Central memory CD8-positive, alpha-beta T cell (primary cell): ENCODE measurements around the gene EP400.

ENCODE experiments used
- ATAC-seq: fragments of 150-1000 bp; cut with Tn5 transposase; replicated peaks from 2 replicates; pipeline ENCODE4 v1.10.0; 2022; ENCODE audit warnings: mild to moderate bottlenecking, moderate FRiP score, moderate number of reproducible peaks; ENCODE audit not compliant: poor library complexity, severe bottlenecking; ENCODE audit errors: extremely low read depth
- DNase-seq, 2 donors: peaks; one replicate each; pipeline ENCODE4 v3.0.0; 2021; ENCODE audit warnings: low spot score in 2 of 2
- H3K27ac Mint-ChIP-seq: one replicate; pipeline ENCODE4 v1.8.0; 2022; ENCODE audit warnings: low read depth, mild to moderate bottlenecking, moderate library complexity, mixed read lengths
- H3K27me3 Mint-ChIP-seq: one replicate; pipeline ENCODE4 v1.8.0; 2022; ENCODE audit warnings: mixed read lengths
- H3K36me3 Mint-ChIP-seq: one replicate; pipeline ENCODE4 v1.8.0; 2022; ENCODE audit warnings: mild to moderate bottlenecking, moderate library complexity, mixed read lengths; ENCODE audit not compliant: insufficient read depth
- H3K4me1 Mint-ChIP-seq: one replicate; pipeline ENCODE4 v1.8.0; 2022; ENCODE audit warnings: mixed read lengths
- H3K4me3 Mint-ChIP-seq: one replicate; pipeline ENCODE4 v1.8.0; 2022; ENCODE audit warnings: mild to moderate bottlenecking, moderate library complexity, mixed read lengths
- H3K9me3 Mint-ChIP-seq: one replicate; pipeline ENCODE4 v1.8.0; 2022; ENCODE audit warnings: mixed read lengths

EP400 gene

DNA sequence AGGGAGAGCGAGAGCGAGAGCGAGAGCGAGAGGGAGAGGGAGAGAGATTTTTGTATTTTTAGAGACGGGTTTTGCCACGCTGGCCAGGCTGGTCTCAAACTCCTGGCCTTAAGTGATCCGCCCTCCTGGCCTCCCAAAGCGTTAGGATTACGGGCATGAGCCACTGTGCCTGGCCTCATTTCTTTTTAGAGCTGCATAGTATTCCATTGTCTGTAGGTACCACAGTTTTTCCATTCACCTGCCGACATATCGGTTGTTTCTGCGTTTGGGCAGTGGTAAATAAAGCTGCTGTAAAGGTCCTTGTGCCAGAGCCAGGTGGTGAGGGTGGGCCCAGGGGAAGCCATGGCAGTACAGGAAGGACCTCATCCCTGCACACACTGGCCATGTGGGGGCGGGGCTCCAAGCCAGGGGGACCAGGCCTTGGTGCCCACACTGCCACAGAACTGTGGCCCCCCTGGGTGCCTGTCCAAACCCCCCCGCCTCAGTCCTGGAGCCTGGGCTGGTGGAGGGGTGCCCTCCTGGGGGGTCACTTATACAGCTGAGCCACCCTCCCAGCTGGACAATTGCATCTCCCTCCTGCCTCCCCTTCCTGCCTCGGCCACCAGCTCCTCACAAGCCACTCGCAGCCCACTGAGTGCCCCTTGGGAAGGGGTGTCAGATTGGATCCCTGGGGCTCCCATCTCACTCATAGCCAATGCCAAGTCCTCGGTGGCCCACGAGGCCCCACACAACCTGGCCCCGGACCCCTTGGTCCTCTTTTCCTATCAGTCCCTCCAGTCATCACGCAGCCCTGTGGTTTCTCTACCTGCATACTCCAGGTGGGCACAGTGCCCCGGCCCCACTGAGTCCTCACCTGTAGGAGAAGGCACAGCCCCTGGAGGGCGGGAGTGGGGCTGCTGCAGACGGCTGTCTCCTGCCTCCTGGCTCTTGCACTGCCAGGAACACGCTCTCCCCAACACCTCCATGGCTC is 22.3 kb upstream of the EP400 start:
- peaks cover 18% of the 10 kb centered on the region for H3K36me3 Mint-ChIP-seq
- no peaks in the 10 kb centered on the region for H3K9me3 Mint-ChIP-seq
- no peak for ATAC-seq

DNA sequence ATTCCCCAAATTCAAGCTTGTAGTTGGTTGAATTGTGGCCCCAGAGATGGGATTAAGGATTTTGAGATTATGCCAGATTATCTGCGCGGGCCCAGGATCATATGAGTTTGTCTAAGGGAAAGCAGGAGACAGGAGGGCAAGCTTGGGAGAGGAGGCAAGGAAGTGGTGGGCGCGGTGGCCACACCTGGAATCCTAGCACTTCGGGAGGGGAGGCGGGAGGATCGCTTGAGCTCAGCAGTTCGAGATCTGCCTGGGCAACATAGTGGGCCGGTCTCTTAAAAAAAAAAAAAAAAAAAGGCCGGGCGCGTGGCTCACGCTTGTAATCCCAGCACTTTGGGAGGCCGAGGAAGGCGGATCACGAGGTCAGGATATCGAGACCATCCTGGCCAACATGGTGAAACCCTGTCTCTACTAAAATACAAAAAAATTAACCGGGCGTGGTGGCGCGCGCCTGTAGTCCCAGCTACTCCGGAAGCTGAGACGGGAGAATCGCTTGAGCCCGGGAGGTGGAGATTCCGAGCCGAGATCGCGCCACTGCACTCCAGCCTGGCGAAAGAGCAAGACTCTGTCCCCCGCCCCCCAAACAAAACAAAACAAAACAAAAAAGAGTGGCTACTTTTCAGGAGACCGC is 21.5 kb upstream of the EP400 start:
- Mint-ChIP-seq H3K27ac (peak overlapping the region; percentile 91), H3K27me3 (no peaks in the 10 kb centered on the region), H3K4me1 (peaks cover 19% of the 10 kb centered on the region), H3K4me3 (peak overlapping the region; percentile 97), H3K9me3 (no peaks in the 10 kb centered on the region), H3K36me3 (peaks cover 23% of the 10 kb centered on the region)
- DNase-seq = no peak
- ATAC-seq = peak; percentile 10

More for the DNA sequence above, 22.3 kb upstream of the EP400 start:
- Mint-ChIP-seq H3K4me3 (peak overlapping the region; percentile 97), H3K4me1 (peaks cover 19% of the 10 kb centered on the region), H3K27ac (no peak overlapping the region), H3K27me3 (no peaks in the 10 kb centered on the region)
- DNase-seq = no peak

DNA sequence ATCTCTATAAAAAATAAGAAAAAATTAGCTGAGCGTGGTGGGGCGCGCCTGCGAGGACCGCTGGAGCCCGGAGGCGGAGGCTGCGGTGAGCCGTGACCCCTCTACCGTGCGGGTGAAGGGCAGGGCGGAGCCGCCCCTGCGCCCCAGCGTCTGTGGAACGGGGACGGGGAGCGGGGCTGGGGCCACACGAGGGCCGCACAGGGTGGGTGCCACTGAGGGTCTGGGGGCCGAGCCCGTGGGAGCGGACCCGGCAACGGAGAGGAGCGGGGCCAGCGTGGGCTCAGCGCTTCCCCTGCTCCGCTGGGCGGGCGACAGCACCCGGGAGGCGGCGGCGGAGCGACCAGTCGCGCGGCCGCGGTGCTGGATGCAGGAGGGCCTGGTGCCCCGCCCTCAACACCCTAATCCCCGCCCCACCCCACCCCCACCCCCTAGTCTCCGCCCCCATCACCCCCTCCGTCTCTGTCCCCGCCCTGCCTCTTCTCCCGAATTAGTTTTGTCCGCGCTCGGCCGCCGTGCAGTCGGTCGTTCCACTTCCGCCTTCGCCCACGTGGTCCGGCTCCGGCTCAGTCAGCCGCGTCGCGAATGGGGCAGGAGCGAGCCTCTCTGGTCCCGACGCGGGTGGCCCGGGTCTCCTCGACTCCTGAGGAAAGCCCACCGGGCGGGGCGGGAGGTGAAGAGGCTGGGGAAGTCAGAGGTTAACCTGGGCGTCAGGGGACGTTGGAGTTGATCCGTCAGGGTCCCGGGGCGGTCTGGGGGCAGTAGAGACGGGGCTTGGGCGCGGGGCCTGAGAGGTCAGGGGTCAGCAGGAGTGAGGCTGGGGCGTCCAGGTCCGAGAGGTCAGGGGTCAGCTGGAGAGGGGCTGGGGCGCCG is 20.8 kb upstream of the EP400 start, which contains the start of gene PUS1:
Gene PUS1 (plus strand): TSS at position 566 of the 870 bp plus-strand sequence. CDS start 447 bp downstream, outside the sequence.
- ATAC-seq = peak; percentile 81
- Mint-ChIP-seq H3K27ac (peak within 1 kb of the TSS; percentile 91), H3K27me3 (no peaks in the 10 kb centered on the region)

DNA sequence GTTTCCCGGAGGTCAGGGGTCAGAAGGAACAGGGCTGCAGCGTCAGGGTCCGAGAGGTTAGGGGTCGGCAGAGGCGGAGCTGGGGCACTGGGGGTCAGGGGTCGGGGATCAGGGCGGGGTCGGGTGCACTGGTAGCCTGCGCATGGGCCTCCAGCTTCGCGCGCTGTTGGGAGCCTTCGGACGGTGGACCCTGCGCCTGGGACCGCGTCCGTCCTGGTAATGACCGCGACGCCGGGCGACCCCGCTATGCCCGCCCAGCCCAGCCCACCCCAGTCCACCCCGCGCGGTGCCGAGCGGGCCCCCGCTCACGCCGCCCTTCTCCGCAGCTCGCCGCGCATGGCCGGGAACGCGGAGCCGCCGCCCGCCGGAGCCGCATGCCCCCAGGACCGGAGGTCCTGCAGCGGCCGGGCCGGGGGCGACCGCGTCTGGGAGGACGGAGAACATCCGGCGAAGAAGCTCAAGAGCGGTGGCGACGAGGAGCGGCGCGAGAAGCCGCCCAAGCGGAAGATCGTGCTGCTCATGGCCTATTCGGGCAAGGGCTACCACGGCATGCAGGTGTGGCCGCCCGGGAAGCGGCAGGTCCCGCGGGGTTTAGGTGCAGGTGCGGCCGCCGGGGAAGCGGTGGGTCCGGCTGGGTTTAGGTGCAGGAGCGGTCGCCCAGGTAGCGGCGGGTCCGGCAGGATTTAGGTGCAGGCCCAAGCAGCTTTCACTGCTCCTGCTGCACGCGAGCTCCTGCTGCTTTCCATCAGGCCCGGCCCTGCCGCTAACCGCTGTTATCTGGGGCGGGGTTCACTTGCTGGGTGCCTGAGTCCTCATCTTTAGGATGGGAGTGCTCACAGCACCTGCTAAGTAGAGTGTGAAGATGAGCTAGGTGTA is 19.9 kb upstream of the EP400 start:
- H3K9me3 Mint-ChIP-seq = no peaks in the 10 kb centered on the region
- peak overlapping the region; percentile 97 for H3K4me3 Mint-ChIP-seq
- peak; percentile 7 for ATAC-seq
- peaks cover 19% of the 10 kb centered on the region for H3K4me1 Mint-ChIP-seq
- H3K27ac Mint-ChIP-seq = peak overlapping the region; percentile 91
- H3K36me3 Mint-ChIP-seq = peaks cover 30% of the 10 kb centered on the region
- no peak for DNase-seq
- H3K27me3 Mint-ChIP-seq = no peaks in the 10 kb centered on the region

More for the DNA sequence above, 20.8 kb upstream of the EP400 start, which contains the start of gene PUS1:
- H3K4me3 Mint-ChIP-seq = peak within 1 kb of the TSS; percentile 97
- DNase-seq = peak; percentile 79 to 90
- H3K36me3 Mint-ChIP-seq = peaks cover 26% of the 10 kb centered on the region
- H3K9me3 Mint-ChIP-seq = no peaks in the 10 kb centered on the region
- peaks cover 19% of the 10 kb centered on the region for H3K4me1 Mint-ChIP-seq

DNA sequence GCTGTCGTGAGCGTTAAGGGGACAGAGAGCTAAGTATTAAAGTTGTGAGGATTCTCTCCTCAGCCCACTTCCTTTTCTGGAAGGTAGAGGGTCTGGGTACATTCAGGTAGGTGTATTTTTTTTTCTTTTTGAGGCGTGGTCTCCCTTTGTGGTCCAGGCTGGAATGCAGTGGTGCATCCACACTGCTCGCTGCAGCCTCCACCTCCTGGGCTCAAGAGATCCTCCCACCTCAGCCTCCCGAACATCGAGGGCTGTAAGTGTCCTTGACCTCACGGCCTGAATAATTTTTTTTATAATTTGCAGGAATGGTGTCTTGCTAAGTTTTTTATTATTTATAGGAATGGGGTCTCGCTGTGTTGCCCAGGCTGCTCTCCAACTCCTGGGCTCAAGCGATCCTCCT is 19.2 kb upstream of the EP400 start:
- Mint-ChIP-seq H3K27ac (no peak overlapping the region), H3K4me1 (peaks cover 19% of the 10 kb centered on the region), H3K9me3 (no peaks in the 10 kb centered on the region), H3K27me3 (no peaks in the 10 kb centered on the region), H3K4me3 (peak overlapping the region; percentile 97), H3K36me3 (peaks cover 31% of the 10 kb centered on the region)
- DNase-seq (no peak), ATAC-seq (no peak)

DNA sequence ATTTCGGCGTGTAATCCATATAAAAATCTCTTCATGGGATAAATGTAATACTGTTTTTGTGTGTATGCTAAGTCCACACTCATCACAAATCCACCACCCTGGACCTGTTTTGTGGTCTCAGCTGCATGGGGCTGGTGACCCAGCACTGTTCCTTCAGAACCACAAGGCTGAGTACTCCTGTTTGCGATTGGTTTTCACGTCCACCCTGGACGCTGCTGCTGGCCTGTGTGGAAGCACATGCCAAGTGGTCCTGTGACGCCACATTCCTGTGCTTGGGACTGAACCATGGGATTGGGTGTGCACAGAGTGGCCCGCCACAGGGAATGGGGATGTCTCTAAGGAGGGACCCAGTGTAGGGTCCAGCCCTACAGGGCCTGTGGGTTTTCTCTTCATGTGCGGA is 16.4 kb upstream of the EP400 start:
- ATAC-seq = no peak
- Mint-ChIP-seq H3K27ac (no peak overlapping the region), H3K4me3 (no peak overlapping the region), H3K27me3 (no peaks in the 10 kb centered on the region), H3K36me3 (peaks cover 41% of the 10 kb centered on the region), H3K9me3 (no peaks in the 10 kb centered on the region), H3K4me1 (peaks cover 12% of the 10 kb centered on the region)
- no peak for DNase-seq

DNA sequence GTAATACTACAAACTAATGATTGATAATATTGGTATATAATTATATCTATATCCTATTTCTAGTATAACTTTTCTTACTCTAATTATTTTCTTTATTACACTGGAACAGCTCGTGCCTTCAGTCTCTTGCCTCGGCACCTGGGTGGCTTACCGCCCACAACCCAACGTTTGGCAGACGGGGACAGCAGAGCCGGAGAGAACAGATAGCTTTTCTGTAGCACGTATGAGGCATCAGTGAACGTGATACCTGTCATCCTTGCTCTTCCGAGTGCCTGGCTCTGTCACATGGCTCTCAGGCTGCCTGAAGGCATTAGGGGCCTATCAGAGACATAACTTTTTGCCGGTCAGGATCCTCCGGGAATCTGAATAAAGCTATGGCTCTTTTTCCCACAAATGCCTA is 15.2 kb upstream of the EP400 start:
- Mint-ChIP-seq H3K36me3 (peaks cover 36% of the 10 kb centered on the region), H3K4me1 (peaks cover 7% of the 10 kb centered on the region), H3K27me3 (no peaks in the 10 kb centered on the region), H3K4me3 (no peak overlapping the region), H3K9me3 (no peaks in the 10 kb centered on the region), H3K27ac (no peak overlapping the region)
- DNase-seq = no peak
- no peak for ATAC-seq

DNA sequence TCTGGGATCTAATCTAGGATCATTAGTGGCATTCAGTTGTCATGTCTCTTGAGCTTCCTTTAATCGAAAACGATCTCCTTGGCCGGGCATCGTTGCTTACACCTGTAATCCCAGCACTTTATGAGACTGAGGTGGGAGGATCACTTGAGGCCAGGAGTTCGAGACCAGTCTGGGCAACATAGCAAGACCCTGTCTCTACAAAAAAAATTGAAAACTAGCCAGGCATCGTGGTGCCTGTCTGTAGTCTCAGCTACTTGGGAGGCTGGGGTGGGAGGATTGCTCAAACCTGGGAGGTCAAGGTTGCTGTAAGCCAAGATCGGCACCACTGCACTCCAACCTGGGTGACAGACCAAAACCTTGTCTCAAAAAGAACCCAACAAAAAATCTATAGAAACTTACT is 11.7 kb upstream of the EP400 start:
- Mint-ChIP-seq H3K36me3 (peaks cover 27% of the 10 kb centered on the region), H3K4me1 (no peaks in the 10 kb centered on the region), H3K4me3 (no peak overlapping the region), H3K27ac (no peak overlapping the region), H3K27me3 (no peaks in the 10 kb centered on the region), H3K9me3 (no peaks in the 10 kb centered on the region)
- ATAC-seq (no peak), DNase-seq (no peak)

DNA sequence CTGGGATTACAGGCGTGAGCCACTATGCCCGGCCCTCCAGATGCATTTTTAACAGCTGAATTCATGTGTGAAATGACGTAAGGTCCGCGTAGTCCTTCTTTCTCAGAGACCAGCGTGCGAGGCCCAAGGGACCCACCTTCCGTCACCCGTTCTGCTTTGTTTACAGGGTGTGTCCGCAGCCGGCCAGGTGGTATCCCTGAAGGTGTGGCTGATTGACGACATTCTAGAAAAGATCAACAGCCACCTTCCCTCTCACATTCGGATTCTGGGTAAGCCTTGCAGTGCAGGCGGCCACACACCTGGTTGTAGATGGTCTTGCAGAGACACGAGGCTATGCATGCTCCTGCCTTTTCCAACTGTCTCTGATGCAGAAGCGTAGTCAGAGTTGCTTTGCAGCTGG is 10.7 kb upstream of the EP400 start:
- Mint-ChIP-seq H3K4me1 (no peaks in the 10 kb centered on the region), H3K36me3 (peaks cover 23% of the 10 kb centered on the region), H3K27me3 (no peaks in the 10 kb centered on the region), H3K4me3 (no peak overlapping the region), H3K27ac (no peak overlapping the region), H3K9me3 (no peaks in the 10 kb centered on the region)
- DNase-seq (no peak), ATAC-seq (no peak)

DNA sequence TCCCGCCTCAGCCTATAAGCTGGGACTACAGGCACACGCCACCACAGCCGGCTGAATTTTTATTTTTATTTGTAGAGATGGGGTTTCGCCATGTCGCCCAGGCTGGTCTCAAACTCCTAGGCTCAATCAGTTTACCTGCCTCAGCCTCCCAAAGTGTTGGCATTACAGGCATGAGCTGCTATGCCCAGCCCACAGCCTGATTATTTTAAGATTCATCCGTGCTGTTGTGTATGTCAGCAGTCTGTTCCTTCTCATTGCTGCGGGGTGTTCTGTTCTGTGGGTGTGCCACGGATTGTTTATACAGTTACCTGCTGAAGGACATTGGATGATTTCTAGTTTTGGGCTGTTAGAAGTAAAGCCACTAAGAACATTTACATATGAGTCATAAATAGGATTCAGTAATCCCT is 9.6 kb upstream of the EP400 start:
- ATAC-seq = no peak
- Mint-ChIP-seq H3K9me3 (no peaks in the 10 kb centered on the region), H3K4me1 (no peaks in the 10 kb centered on the region), H3K36me3 (peaks cover 19% of the 10 kb centered on the region), H3K27ac (no peak overlapping the region), H3K27me3 (no peaks in the 10 kb centered on the region), H3K4me3 (no peak overlapping the region)
- DNase-seq = no peak

DNA sequence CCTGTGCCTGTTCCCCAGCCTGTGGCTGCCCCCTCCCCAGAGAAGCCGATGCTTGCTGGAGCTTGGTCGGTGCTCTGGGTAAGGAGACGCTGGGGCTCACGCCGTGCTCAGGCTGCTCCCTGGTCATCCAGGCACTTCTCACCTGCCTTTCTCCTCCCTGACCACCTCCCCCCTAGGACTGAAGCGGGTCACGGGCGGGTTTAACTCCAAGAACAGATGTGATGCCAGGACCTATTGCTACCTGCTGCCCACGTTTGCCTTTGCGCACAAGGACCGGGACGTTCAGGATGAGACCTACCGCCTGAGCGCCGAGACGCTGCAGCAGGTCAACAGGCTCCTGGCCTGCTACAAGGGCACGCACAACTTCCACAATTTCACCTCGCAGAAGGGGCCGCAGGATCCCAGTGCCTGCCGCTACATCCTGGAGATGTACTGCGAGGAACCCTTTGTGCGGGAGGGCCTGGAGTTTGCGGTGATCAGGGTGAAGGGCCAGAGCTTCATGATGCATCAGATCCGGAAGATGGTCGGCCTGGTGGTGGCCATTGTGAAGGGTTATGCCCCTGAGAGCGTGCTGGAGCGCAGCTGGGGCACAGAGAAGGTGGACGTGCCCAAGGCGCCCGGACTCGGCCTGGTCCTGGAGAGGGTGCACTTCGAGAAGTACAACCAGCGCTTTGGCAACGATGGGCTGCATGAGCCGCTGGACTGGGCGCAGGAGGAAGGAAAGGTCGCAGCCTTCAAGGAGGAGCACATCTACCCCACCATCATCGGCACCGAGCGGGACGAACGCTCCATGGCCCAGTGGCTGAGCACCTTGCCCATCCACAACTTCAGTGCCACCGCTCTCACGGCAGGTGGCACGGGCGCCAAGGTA is 8.4 kb upstream of the EP400 start:
- ATAC-seq = no peak
- no peaks in the 10 kb centered on the region for H3K27me3 Mint-ChIP-seq
- no peak overlapping the region for H3K27ac Mint-ChIP-seq
- H3K36me3 Mint-ChIP-seq = peaks cover 15% of the 10 kb centered on the region
- H3K4me3 Mint-ChIP-seq = no peak overlapping the region
- no peak for DNase-seq
- no peaks in the 10 kb centered on the region for H3K4me1 Mint-ChIP-seq
- no peaks in the 10 kb centered on the region for H3K9me3 Mint-ChIP-seq
